ENCODE measurements around the gene PACSIN3. TPM values are rescaled to one million over a fixed set of nuclear protein-coding genes. Genes with fewer than 3 reads are reported as not detected.

PACSIN3 gene
- total and polyA plus RNA-seq, 2 donors (not counting 1 experiment from before 2014, with no cell fraction given) = 10.8 to 19.8 TPM

DNA sequence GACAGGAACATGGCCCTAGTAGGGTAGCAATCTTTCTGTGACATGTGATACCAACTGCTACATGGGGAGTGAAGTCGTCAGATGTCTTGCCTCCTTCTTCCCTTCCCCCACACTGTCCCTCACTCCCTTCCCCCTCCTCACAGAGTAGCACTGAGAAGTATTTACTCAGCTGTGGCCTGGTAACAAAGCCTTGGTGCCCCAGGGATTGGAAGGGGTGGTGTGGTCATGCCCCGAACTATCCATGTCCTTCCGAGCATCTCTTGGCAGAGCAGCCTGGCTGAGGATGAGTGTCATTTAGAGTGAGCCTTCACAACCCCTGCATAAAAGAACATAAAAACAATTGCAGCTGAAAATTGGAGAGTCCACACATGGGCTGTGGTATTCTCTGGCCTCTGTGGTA lies 55.7 kb downstream of the PACSIN3 start:
- Histone ChIP-seq H3K79me2 (ENCODE audit: control insufficient read depth, insufficient read depth, low read length) (no peaks in the 10 kb centered on the region), H3K4me1 (ENCODE audit: control insufficient read depth, extremely low read depth, insufficient read depth, low read length) (no peaks in the 10 kb centered on the region), H3K27ac (ENCODE audit: insufficient read depth, low read length) (no peak overlapping the region), H3K4me3 (replicated peaks in 1 of 4; ENCODE audit: control extremely low read depth in 1 of 4, insufficient read depth in 1 of 4, low read depth in 3 of 4, low read length in 4 of 4) (no peak overlapping the region), H2AFZ (ENCODE audit: low read length) (no peak overlapping the region), H3K27me3 (ENCODE audit: control insufficient read depth, insufficient read depth, low read length) (no peaks in the 10 kb centered on the region), H3K9me3 (ENCODE audit: control insufficient read depth, insufficient read depth, low read depth, low read length) (no peaks in the 10 kb centered on the region), H3K9ac (ENCODE audit: insufficient read depth, low read length) (no peak overlapping the region), H3K4me2 (ENCODE audit: extremely low read depth, insufficient read depth, low read length) (no peak overlapping the region), H3K36me3 (ENCODE audit: control insufficient read depth, insufficient read depth, low read length) (no peaks in the 10 kb centered on the region), H4K20me1 (ENCODE audit: control insufficient read depth, extremely low read depth, insufficient read depth, low read length) (no peaks in the 10 kb centered on the region)
- TF ChIP-seq CTCF (conservative IDR thresholded peaks at IDR 0.05 in 1 of 2, IDR thresholded peaks at IDR 0.05 in 1 of 2; ENCODE audit: low read depth in 1 of 2, low read length in 2 of 2) = no peak
- DNase-seq (ENCODE audit: low read depth in 2 of 2) = no peak

Other genes starting within 250 kb of the PACSIN3 start
- 13.9 and 15.5 TPM in 2 replicates for gene CSTPP1, start 249.7 kb downstream of the PACSIN3 start, total RNA-seq
- 34.1 TPM in 2 replicates for gene CSTPP1, start 249.7 kb downstream of the PACSIN3 start, polyA plus RNA-seq
- gene ARFGAP2, start 9.6 kb downstream of the PACSIN3 start, total RNA-seq = 68.1 and 80.4 TPM in 2 replicates
- 50.1 and 68.7 TPM in 2 replicates for gene ARFGAP2, start 9.6 kb downstream of the PACSIN3 start, polyA plus RNA-seq
- gene DDB2, start 28.5 kb upstream of the PACSIN3 start, total RNA-seq = 53.4 and 70.0 TPM in 2 replicates
- 21.2 and 45.4 TPM in 2 replicates for gene DDB2, start 28.5 kb upstream of the PACSIN3 start, polyA plus RNA-seq
- gene ACP2, start 62.4 kb upstream of the PACSIN3 start, total RNA-seq = 16.2 and 23.9 TPM in 2 replicates
- gene ACP2, start 62.4 kb upstream of the PACSIN3 start, polyA plus RNA-seq = 18.9 and 25.6 TPM in 2 replicates
- gene NR1H3, start 71.6 kb upstream of the PACSIN3 start, total RNA-seq = 55.5 and 56.3 TPM in 2 replicates
- 16.9 and 21.3 TPM in 2 replicates for gene NR1H3, start 71.6 kb upstream of the PACSIN3 start, polyA plus RNA-seq
- gene MADD, start 83.7 kb upstream of the PACSIN3 start, total RNA-seq = 11.8 and 15.4 TPM in 2 replicates
- gene MADD, start 83.7 kb upstream of the PACSIN3 start, polyA plus RNA-seq = 7.0 and 9.1 TPM in 2 replicates
- gene MYBPC3, start 166.3 kb upstream of the PACSIN3 start, total RNA-seq = not detected in 2 replicates
- not detected in 2 replicates for gene MYBPC3, start 166.3 kb upstream of the PACSIN3 start, polyA plus RNA-seq
- gene SPI1, start 192.1 kb upstream of the PACSIN3 start, total RNA-seq = not detected in 2 replicates
- gene SPI1, start 192.1 kb upstream of the PACSIN3 start, polyA plus RNA-seq = not detected in 2 replicates
- 46.0 and 62.9 TPM in 2 replicates for gene SLC39A13, start 222.2 kb upstream of the PACSIN3 start, total RNA-seq
- 52.2 and 88.7 TPM in 2 replicates for gene SLC39A13, start 222.2 kb upstream of the PACSIN3 start, polyA plus RNA-seq
- gene PSMC3, start 240.0 kb upstream of the PACSIN3 start, total RNA-seq = 107 and 155 TPM in 2 replicates
- gene PSMC3, start 240.0 kb upstream of the PACSIN3 start, polyA plus RNA-seq = 294 and 353 TPM in 2 replicates